HG02981 (cell line): Measurements from ENCODE around the gene NTRK3.

Experiments
- ATAC-seq: cut with Tn5 transposase; IDR thresholded peaks from one replicate; pipeline ENCODE4 v1.9.1; 2021; ENCODE audit warnings: mild to moderate bottlenecking, moderate library complexity; ENCODE audit not compliant: unreplicated experiment

The NTRK3 gene

GRCh38 chr15:88232771-88233201 lies 23.8 kb downstream of the NTRK3 start:
- no peak for ATAC-seq

- no peak for ATAC-seq
These were observed 24.5 kb downstream of the NTRK3 start for GRCh38 chr15:88231909-88232644.

GRCh38 chr15:88230823-88231222 lies 25.7 kb downstream of the NTRK3 start:
- ATAC-seq = no peak

GRCh38 chr15:88225461-88225860 lies 31.1 kb downstream of the NTRK3 start:
- ATAC-seq = no peak

GRCh38 chr15:88223084-88223483 lies 33.5 kb downstream of the NTRK3 start:
- no peak for ATAC-seq

- no peak for ATAC-seq
These were observed 34.7 kb downstream of the NTRK3 start for GRCh38 chr15:88221836-88222235.

GRCh38 chr15:88220443-88221335 lies 35.9 kb downstream of the NTRK3 start:
- no peak for ATAC-seq

GRCh38 chr15:88219623-88220022 lies 36.9 kb downstream of the NTRK3 start:
- ATAC-seq = no peak

- ATAC-seq = no peak
These were observed 37.9 kb downstream of the NTRK3 start for GRCh38 chr15:88218557-88219221.

- no peak for ATAC-seq
These were observed 41.4 kb downstream of the NTRK3 start for GRCh38 chr15:88215066-88215648.

- ATAC-seq = no peak
These were observed 47.4 kb downstream of the NTRK3 start for GRCh38 chr15:88209111-88209510.

- no peak for ATAC-seq
These were observed 48.1 kb downstream of the NTRK3 start for GRCh38 chr15:88208396-88208795.

GRCh38 chr15:88207565-88207964 lies 49.0 kb downstream of the NTRK3 start:
- ATAC-seq = no peak

GRCh38 chr15:88204584-88204983 lies 52.0 kb downstream of the NTRK3 start:
- ATAC-seq = no peak

GRCh38 chr15:88202231-88202630 lies 54.3 kb downstream of the NTRK3 start:
- ATAC-seq = no peak

- ATAC-seq = no peak
These were observed 55.3 kb downstream of the NTRK3 start for GRCh38 chr15:88201207-88201606.

- ATAC-seq = no peak
These were observed 59.6 kb downstream of the NTRK3 start for GRCh38 chr15:88196961-88197360.

GRCh38 chr15:88194162-88194561 lies 62.4 kb downstream of the NTRK3 start:
- ATAC-seq = no peak

- ATAC-seq = no peak
These were observed 63.1 kb downstream of the NTRK3 start for GRCh38 chr15:88193415-88193814.

- ATAC-seq = no peak
These were observed 64.8 kb downstream of the NTRK3 start for GRCh38 chr15:88191812-88192165.

- no peak for ATAC-seq
These were observed 66.3 kb downstream of the NTRK3 start for GRCh38 chr15:88190232-88190631.
